BJ (cell line): Measurements from ENCODE around the gene IL1RAPL1. TPM values are rescaled to one million over a fixed set of nuclear protein-coding genes. Genes with fewer than 3 reads are reported as not detected.

Experiments
- CTCF ChIA-PET: fragments of 350-600 bp; formaldehyde crosslinking; extraction: SDS; loops from one replicate; lab custom pipeline; 2021; ENCODE audit warnings: antibody characterized with exemption, inconsistent platforms; lab: Yijun Ruan, JAX
- POLR2A ChIA-PET: fragments of 300-600 bp; sonication (Branson Sonifier 250); formaldehyde crosslinking; extraction: SDS; loops from one replicate; lab custom pipeline; 2021; ENCODE audit warnings: antibody characterized with exemption; lab: Charles Lee
- DNase-seq: peaks from one replicate; pipeline ENCODE4 v3.0.0-alpha.2; 2011; ENCODE audit warnings: low read depth
- H3K27me3 ChIP-seq: 2 replicates; pipeline ENCODE4 v1.6.0; 2011; ENCODE audit warnings: low read length; ENCODE audit not compliant: control insufficient read depth, insufficient read depth
- H3K36me3 ChIP-seq: 2 replicates; pipeline ENCODE4 v1.5.1; 2011; ENCODE audit warnings: low read length; ENCODE audit not compliant: control insufficient read depth, insufficient read depth
- H3K4me3 ChIP-seq: 2 replicates; pipeline ENCODE4 v1.5.1; 2011; ENCODE audit warnings: low read depth, mild to moderate bottlenecking, control low read depth, low read length
- CTCF ChIP-seq: IDR thresholded peaks from 2 replicates; pipeline ENCODE4 v1.5.1; 2011; ENCODE audit warnings: low read depth, mild to moderate bottlenecking, control low read depth, inconsistent platforms, low read length, moderate library complexity; ENCODE audit not compliant: insufficient read depth
- polyA plus RNA-seq: library from polyadenylated mRNA; depleted of rRNA; stranded (reverse); fragments of >200 nt; gene quantifications from 2 replicates; pipeline ENCODE4 v1.2.3, GENCODE V29; 2011

Gene IL1RAPL1
- polyA plus RNA-seq, 1 experiment = 0.02 TPM

- Histone ChIP-seq H3K4me3 (no peak overlapping the region), H3K27me3 (no peaks in the 10 kb centered on the region), H3K36me3 (no peaks in the 10 kb centered on the region)
- ChIA-PET CTCF (no interaction called here), POLR2A (no interaction called here)
- no peak for TF ChIP-seq CTCF
- no peak for DNase-seq
Measured at GRCh38 chrX:28668303-28668702, 81.1 kb downstream of the IL1RAPL1 start.

- no peak for DNase-seq
Measured at GRCh38 chrX:28668957-28669356, 81.7 kb downstream of the IL1RAPL1 start.

GRCh38 chrX:28670074-28670473, 82.8 kb downstream of the IL1RAPL1 start:
- POLR2A ChIA-PET = no interaction called here
- DNase-seq = no peak
- CTCF ChIA-PET = no interaction called here
- no peak for TF ChIP-seq CTCF
- no peak overlapping the region for H3K4me3 ChIP-seq
- no peaks in the 10 kb centered on the region for H3K36me3 ChIP-seq
- no peaks in the 10 kb centered on the region for H3K27me3 ChIP-seq

More at GRCh38 chrX:28668957-28669356, 81.7 kb downstream of the IL1RAPL1 start:
- Histone ChIP-seq H3K36me3 (no peaks in the 10 kb centered on the region), H3K4me3 (no peak overlapping the region), H3K27me3 (no peaks in the 10 kb centered on the region)
- CTCF ChIA-PET = no interaction called here
- TF ChIP-seq CTCF = no peak
- POLR2A ChIA-PET = no interaction called here

- TF ChIP-seq CTCF = no peak
- Histone ChIP-seq H3K4me3 (no peak overlapping the region), H3K27me3 (no peaks in the 10 kb centered on the region), H3K36me3 (no peaks in the 10 kb centered on the region)
- no peak for DNase-seq
- ChIA-PET POLR2A (no interaction called here), CTCF (no interaction called here)
Measured at GRCh38 chrX:28675173-28675572, 87.9 kb downstream of the IL1RAPL1 start.

- no peak for TF ChIP-seq CTCF
- Histone ChIP-seq H3K4me3 (no peak overlapping the region), H3K36me3 (no peaks in the 10 kb centered on the region), H3K27me3 (no peaks in the 10 kb centered on the region)
- no peak for DNase-seq
- ChIA-PET POLR2A (no interaction called here), CTCF (no interaction called here)
Measured at GRCh38 chrX:28693101-28693500, 105.9 kb downstream of the IL1RAPL1 start.
